Stimulated activated CD4-positive, alpha-beta T cell treated with anti-CD3 and anti-CD28 coated beads, Interleukin-15, amount 100 ng/mL, for 48 hours (primary cell): ENCODE results near the gene MAD1L1.

Experiments used
- DNase-seq, 2 donors: peaks; one replicate each; pipeline ENCODE4 v3.0.0-alpha.2; 2020; ENCODE audit warnings: low read depth in 2 of 2

The MAD1L1 gene

DNA sequence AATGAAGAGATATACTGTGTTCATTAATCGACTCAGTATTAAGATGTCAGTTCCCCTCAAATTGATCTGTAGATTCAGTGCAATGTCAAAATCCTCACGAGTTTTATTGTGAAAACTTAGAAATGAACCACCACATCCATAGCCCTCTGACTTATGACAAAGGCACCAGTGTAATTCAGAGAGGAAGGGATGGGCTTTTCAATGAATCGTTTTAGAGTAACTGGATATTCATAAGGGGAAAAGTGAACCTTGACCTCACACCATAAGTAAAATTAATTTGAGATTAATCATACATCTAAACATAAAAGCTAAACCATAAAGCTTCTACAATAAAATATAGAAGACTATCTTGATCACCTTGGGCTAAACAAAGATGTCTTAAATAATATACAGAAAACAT, 434.6 kb downstream of the MAD1L1 start:
- DNase-seq: no peak

DNA sequence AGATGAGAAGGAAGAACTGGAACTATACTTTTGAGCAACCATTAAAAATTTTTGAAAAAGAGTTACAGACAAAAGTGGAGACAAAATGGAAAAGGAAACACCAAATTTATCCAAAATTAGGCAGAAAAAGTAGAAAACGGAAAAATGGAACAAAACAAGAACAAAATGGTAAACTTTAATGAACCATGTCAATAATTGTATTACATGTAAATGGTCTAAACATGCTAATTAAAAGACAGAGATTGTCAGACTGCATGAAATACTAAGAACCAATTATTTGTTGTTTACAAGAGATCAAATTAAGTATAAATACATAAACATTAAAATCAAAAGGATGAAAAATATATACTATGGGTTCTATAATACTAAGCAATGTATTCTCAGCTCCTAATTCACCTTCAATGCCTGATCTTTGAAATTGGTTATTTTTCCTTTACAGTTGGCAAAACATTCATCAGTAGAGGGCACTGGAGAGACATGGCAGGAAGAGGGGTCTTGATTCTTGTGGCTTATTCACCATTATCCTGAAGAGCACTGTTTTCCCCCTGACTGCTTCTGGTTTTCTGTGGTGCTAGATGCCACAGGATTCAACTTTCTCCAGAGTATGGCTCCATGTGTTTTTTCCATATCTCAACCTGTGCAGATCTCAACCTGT, 437.7 kb downstream of the MAD1L1 start:
- DNase-seq: no peak

DNA sequence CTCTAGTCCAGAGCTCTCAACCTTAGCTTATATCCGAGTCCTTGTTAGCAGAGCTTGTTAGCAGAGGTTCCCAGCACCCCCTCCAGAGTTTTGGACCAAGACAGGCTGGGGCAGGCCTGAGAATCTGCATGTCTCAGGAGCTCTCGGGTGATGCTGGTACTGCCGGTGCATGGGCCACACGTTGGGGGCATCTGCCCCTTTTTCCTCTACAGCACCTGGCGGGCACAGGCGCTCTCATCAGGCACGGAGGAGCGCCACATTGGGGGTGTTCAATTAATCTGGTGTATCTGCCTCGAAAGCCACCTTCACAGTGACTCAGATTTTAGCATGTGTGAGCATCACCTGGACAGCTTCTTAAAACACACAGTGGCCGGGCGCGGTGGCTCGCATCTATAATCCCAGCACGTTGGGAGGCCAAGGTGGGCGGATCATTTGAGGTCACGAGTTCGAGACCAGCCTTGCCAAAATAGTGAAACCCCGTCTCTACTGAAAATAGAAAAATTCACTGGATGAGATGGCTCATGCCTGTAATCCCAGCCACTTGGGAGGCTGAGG, 445.0 kb downstream of the MAD1L1 start:
- DNase-seq: no peak

DNA sequence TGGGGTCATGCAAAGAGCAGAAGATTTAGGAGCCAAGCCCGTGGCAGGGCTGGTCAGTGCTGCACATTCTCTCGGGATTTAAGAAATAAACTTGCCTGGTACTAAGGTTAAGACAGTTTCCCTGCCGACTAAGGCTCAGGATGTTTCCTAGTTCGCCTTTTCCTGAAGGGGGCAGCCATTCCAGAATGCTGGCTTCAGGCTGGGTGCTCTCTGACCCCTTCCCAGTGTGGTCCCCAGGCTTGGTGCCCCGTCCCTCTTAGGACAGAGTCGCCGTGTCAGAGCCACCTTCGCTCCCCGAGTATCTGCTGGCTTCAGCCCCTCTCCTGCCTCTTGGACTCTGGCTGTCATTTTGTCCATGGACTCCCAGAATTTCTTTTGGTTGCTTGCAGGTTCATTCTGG, 445.5 kb downstream of the MAD1L1 start:
- no peak for DNase-seq

DNA sequence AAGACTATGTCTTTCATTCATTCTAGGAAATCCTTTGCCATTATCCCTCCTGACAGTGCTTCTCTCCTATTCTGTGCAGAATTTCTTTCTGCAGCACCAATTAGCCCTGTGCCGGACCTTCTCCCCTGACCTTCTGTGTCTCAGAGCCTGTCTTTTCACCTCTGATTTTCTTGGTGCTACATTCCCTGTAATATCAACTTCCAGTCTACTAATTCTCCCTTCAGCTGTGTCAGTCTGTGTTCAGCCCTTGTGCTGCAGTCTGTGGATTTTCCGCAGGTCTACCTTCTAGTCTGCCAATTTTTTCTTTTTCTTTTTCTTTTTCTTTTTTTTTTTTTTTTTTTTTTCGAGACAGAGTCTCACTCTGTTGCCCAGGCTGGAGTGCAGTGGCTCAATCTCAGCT, 446.9 kb downstream of the MAD1L1 start:
- DNase-seq: no peak

- no peak for DNase-seq
Observed at GRCh38 chr7:1781369-1781768, 451.4 kb downstream of the MAD1L1 start.

- DNase-seq: no peak
Observed at GRCh38 chr7:1779445-1779844, 453.3 kb downstream of the MAD1L1 start.

DNA sequence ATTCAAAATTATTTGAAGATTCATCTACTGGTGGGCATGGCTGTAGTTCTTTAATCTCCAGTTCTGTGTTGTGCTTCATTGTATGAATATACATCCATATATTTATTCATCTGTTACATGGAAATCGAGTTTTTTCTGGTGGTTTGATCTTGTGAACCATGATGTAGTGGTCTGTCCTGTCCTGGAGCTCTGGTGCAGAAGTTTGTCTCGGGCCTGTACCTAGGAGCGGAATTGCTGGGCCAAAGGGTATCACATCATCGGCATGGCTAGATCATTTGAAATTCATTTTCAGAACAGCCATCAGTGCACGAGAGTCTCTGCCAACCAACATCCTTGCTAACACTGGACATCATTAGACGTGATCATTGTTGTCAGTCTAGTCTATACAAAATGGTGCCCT, 455.6 kb downstream of the MAD1L1 start:
- DNase-seq: no peak

- DNase-seq: no peak
Observed at GRCh38 chr7:1775389-1775788, 457.4 kb downstream of the MAD1L1 start.

DNA sequence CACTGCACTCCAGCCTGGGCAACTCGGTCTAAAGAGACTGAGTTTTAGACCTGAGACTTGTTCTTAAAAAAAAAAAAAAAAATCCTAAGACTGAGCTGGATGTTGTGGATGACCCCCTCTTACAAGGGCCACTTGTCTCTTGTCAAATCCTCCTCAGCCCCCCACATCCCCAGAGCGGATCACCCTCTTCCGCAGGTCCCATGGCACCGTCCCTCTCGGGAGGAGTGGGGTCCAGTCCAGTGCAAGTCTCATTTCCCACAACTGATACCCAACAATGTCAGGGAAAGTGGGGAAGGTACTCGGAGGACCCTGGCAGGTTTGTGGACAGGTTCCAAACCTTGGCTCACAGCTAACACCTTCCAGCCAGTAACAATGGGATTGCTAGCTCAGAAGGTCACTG, 462.4 kb downstream of the MAD1L1 start:
- DNase-seq: no peak

DNA sequence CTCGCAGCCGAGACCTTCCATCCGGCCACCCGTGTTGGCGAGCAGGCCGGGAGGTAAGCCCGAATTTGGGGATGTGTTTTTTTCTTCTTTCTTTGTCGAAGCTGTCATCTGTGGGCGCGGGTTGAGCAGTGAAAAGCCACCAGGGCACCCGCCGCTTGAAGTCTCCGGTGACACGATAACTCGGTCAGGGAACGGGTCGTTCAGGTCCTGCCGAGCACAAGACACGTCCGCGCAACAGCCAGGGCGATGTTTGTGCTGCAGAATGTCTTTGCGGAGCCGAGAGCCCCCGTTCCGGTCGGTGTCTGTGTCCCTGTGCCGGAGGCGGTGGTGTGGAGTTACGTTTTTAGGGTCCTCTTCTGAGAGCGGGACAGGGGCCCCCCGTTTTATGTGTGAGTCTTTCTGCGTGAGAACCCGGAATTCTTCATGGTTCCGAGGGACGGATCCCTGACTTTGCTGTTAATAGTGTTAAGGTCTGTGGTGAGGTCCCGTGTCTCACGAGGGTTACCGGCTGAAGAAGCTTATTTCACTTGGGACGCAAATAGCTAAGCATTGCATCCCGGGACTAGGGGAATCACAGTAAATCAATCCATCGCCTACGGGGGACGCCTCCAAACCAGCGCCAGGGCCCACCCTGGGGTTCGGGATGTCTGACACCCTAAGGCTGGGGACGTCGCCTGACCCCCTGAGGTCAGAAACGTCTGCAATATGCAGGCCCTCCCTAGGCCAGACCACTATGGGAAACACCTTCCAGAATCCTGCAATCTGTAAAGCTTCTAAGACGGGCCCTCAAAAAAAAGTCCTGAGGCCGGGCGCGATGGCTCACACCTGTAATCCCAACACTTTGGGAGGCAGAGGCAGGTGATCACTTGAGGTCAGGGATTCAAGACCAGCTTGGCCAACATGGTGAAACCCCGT, 463.2 kb downstream of the MAD1L1 start:
- no peak for DNase-seq

DNA sequence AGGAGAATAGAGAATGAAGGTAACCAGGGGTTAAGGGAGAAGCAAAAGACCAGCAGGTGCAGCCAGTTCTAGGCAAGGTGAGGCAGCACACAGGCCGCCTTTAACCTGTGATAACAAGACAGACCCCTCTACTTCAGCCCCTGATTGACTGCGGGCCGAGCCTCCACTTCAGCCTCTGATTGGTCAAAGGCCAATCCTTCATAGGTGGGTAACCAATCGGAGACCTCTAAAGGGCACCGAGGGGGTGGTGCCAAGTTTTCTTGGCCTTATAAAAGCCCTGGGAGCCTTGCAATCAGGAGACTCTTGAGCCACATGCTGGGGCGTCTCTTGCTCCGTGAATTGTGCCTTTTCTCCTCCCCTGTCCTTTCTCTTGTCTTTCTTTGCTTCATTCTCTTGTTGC, 463.9 kb downstream of the MAD1L1 start:
- no peak for DNase-seq

DNA sequence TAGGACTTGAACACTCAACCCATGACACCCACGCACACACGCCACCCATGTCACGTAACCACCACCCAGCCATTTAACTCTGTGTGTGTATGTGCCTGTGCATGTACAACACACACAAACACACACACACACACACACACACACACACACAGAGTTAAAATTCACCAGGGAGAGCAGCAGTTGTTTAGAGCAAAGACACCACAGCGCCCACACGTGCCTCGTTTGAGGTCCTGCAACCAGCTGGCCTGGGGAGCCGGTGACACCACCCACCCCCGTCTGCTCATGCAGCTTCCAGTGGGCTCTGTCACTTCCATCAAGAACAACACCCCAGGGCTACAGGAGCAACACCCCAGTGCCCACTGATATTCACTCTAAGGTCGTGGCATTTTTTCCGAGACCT, 465.2 kb downstream of the MAD1L1 start:
- no peak for DNase-seq
